ENCODE results near the gene GRAMD1B.
A peak's percentile ranks its signal among the peaks of the same experiment; 100 is the strongest.

The GRAMD1B gene

GRCh38 chr11:123482218-123482617, 52.1 kb downstream of the GRAMD1B start:
- TF ChIP-seq POLR2A (IDR thresholded peaks at IDR 0.05; ENCODE audit: extremely low read depth, insufficient read length) (no peak), CTCF (IDR thresholded peaks at IDR 0.05; ENCODE audit: low read depth, low read length) (no peak), MYC (IDR thresholded peaks at IDR 0.05; ENCODE audit: low read depth, low read length) (no peak), MAX (IDR thresholded peaks at IDR 0.05; ENCODE audit: low read depth, low read length) (no peak)
- DNase-seq (ENCODE audit: low read depth): no peak
- peak overlapping the region; percentile 62 for H3K4me3 ChIP-seq (ENCODE audit: low read depth, low read length)

- H3K4me3 ChIP-seq (ENCODE audit: low read depth, low read length): no peak overlapping the region
- no peak for TF ChIP-seq MYC (IDR thresholded peaks at IDR 0.05; ENCODE audit: low read depth, low read length)
- no peak for DNase-seq (ENCODE audit: low read depth)
Measured at GRCh38 chr11:123483058-123483457, 53.0 kb downstream of the GRAMD1B start.

GRCh38 chr11:123483466-123483865, 53.4 kb downstream of the GRAMD1B start:
- no peak overlapping the region for H3K4me3 ChIP-seq (ENCODE audit: low read depth, low read length)
- peak; percentile 61 for DNase-seq (ENCODE audit: low read depth)
- TF ChIP-seq CTCF (IDR thresholded peaks at IDR 0.05; ENCODE audit: low read depth, low read length): no peak
- no peak for TF ChIP-seq MAX (IDR thresholded peaks at IDR 0.05; ENCODE audit: low read depth, low read length)
- TF ChIP-seq POLR2A (IDR thresholded peaks at IDR 0.05; ENCODE audit: extremely low read depth, insufficient read length): no peak
- TF ChIP-seq MYC (IDR thresholded peaks at IDR 0.05; ENCODE audit: low read depth, low read length): no peak

- DNase-seq (ENCODE audit: low read depth): no peak
Measured at GRCh38 chr11:123484448-123484847, 54.4 kb downstream of the GRAMD1B start.

GRCh38 chr11:123487157-123487744, 57.2 kb downstream of the GRAMD1B start:
- no peak overlapping the region for H3K4me3 ChIP-seq (ENCODE audit: low read depth, low read length)
- no peak for DNase-seq (ENCODE audit: low read depth)
- TF ChIP-seq POLR2A (IDR thresholded peaks at IDR 0.05; ENCODE audit: extremely low read depth, insufficient read length) (no peak), CTCF (IDR thresholded peaks at IDR 0.05; ENCODE audit: low read depth, low read length) (no peak), MYC (IDR thresholded peaks at IDR 0.05; ENCODE audit: low read depth, low read length) (no peak), MAX (IDR thresholded peaks at IDR 0.05; ENCODE audit: low read depth, low read length) (no peak)

More at GRCh38 chr11:123484448-123484847, 54.4 kb downstream of the GRAMD1B start:
- TF ChIP-seq POLR2A (IDR thresholded peaks at IDR 0.05; ENCODE audit: extremely low read depth, insufficient read length): no peak
- TF ChIP-seq MYC (IDR thresholded peaks at IDR 0.05; ENCODE audit: low read depth, low read length): no peak
- no peak for TF ChIP-seq CTCF (IDR thresholded peaks at IDR 0.05; ENCODE audit: low read depth, low read length)
- TF ChIP-seq MAX (IDR thresholded peaks at IDR 0.05; ENCODE audit: low read depth, low read length): no peak
- no peak overlapping the region for H3K4me3 ChIP-seq (ENCODE audit: low read depth, low read length)

- no peak for DNase-seq (ENCODE audit: low read depth)
- no peak for TF ChIP-seq MYC (IDR thresholded peaks at IDR 0.05; ENCODE audit: low read depth, low read length)
- TF ChIP-seq CTCF (IDR thresholded peaks at IDR 0.05; ENCODE audit: low read depth, low read length): peak; percentile 15
- TF ChIP-seq MAX (IDR thresholded peaks at IDR 0.05; ENCODE audit: low read depth, low read length): no peak
- no peak for TF ChIP-seq POLR2A (IDR thresholded peaks at IDR 0.05; ENCODE audit: extremely low read depth, insufficient read length)
- no peak overlapping the region for H3K4me3 ChIP-seq (ENCODE audit: low read depth, low read length)
Measured at GRCh38 chr11:123490527-123490926, 60.5 kb downstream of the GRAMD1B start.
